ENCODE results near the gene PLSCR5.

- TF ChIP-seq CTCF (IDR thresholded peaks at IDR 0.05; ENCODE audit: insufficient read depth, low read depth, low read length): no peak
- TF ChIP-seq EZH2 (IDR thresholded peaks at IDR 0.05; ENCODE audit: insufficient read depth, low read length): no peak
Measured at GRCh38 chr3:146555311-146555710, 49.8 kb downstream of the PLSCR5 start.
